ENCODE results near the gene STK10.

STK10 gene

DNA sequence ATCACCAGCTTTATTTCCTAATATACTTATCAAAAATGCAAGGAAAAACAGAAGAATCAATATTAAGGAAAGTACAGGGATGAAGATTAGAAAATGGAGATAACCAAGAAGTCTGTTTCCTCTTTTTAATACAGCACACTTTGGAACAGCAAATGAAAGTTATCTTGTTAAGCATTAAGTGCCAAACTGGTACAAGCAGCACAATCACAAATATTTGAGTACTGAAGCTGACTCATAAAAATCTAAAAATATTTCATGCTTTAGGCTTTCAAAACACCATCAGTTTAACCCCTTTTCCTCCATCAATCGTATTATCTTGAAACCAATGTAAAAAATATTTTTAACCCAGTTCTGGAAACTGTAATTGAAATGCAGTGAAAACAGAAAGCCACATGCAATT is 184.3 kb downstream of the STK10 start:
- Histone ChIP-seq H3K79me2 (ENCODE audit: insufficient read depth, low read length) (peaks cover 84% of the 10 kb centered on the region), H4K20me1 (ENCODE audit: insufficient read depth, low read length) (peaks cover 46% of the 10 kb centered on the region), H3K36me3 (ENCODE audit: insufficient read depth, low read length) (no peaks in the 10 kb centered on the region), H3K4me2 (ENCODE audit: insufficient read depth, low read length) (peak overlapping the region; percentile 67; the same call in 1 of the 2 replicates), H3K9me3 (ENCODE audit: insufficient read depth, low read length, severe bottlenecking) (no peaks in the 10 kb centered on the region), H2AFZ (ENCODE audit: low read depth, low read length) (no peak overlapping the region), H3K4me1 (ENCODE audit: insufficient read depth, low read length) (peaks cover 25% of the 10 kb centered on the region), H3K4me3 (ENCODE audit: low read depth in 1 of 2, low read length in 2 of 2) (no peak overlapping the region), H3K9ac (ENCODE audit: low read depth, low read length) (no peak overlapping the region), H3K27ac (ENCODE audit: low read length) (no peak overlapping the region), H3K27me3 (ENCODE audit: insufficient read depth, low read length, poor library complexity) (no peaks in the 10 kb centered on the region)
- no peak for DNase-seq
- ATAC-seq (ENCODE audit: insufficient read depth, low read depth) = no peak
- TF ChIP-seq CTCF (IDR thresholded peaks at IDR 0.05; ENCODE audit: borderline replicate concordance, extremely low read depth, low read length, poor library complexity, severe bottlenecking) = no peak
- no peak for TF ChIP-seq EZH2 (IDR thresholded peaks at IDR 0.05; ENCODE audit: borderline replicate concordance, low read depth, low read length, severe bottlenecking)

GRCh38 chr5:172002840-172003512 is 185.0 kb downstream of the STK10 start:
- ATAC-seq (ENCODE audit: insufficient read depth, low read depth) = no peak
- TF ChIP-seq CTCF (IDR thresholded peaks at IDR 0.05; ENCODE audit: borderline replicate concordance, extremely low read depth, low read length, poor library complexity, severe bottlenecking) (no peak), EZH2 (IDR thresholded peaks at IDR 0.05; ENCODE audit: borderline replicate concordance, low read depth, low read length, severe bottlenecking) (no peak)
- H3K9me3 ChIP-seq (ENCODE audit: insufficient read depth, low read length, severe bottlenecking) = no peaks in the 10 kb centered on the region
- no peaks in the 10 kb centered on the region for H3K27me3 ChIP-seq (ENCODE audit: insufficient read depth, low read length, poor library complexity)
- H3K4me1 ChIP-seq (ENCODE audit: insufficient read depth, low read length) = peaks cover 20% of the 10 kb centered on the region
- peaks cover 92% of the 10 kb centered on the region for H3K79me2 ChIP-seq (ENCODE audit: insufficient read depth, low read length)
- no peak overlapping the region for H3K9ac ChIP-seq (ENCODE audit: low read depth, low read length)
- no peak overlapping the region for H3K27ac ChIP-seq (ENCODE audit: low read length)
- no peak overlapping the region for H3K4me3 ChIP-seq (ENCODE audit: low read depth in 1 of 2, low read length in 2 of 2)
- no peak for DNase-seq
- peaks cover 46% of the 10 kb centered on the region for H4K20me1 ChIP-seq (ENCODE audit: insufficient read depth, low read length)
- H2AFZ ChIP-seq (ENCODE audit: low read depth, low read length) = no peak overlapping the region
- H3K4me2 ChIP-seq (ENCODE audit: insufficient read depth, low read length) = peak overlapping the region; percentile 67; the same call in 1 of the 2 replicates
- H3K36me3 ChIP-seq (ENCODE audit: insufficient read depth, low read length) = no peaks in the 10 kb centered on the region

- Histone ChIP-seq H4K20me1 (ENCODE audit: insufficient read depth, low read length) (peaks cover 46% of the 10 kb centered on the region), H2AFZ (ENCODE audit: low read depth, low read length) (no peak overlapping the region), H3K4me2 (ENCODE audit: insufficient read depth, low read length) (no peak overlapping the region), H3K36me3 (ENCODE audit: insufficient read depth, low read length) (no peaks in the 10 kb centered on the region), H3K4me3 (ENCODE audit: low read depth in 1 of 2, low read length in 2 of 2) (no peak overlapping the region), H3K27ac (ENCODE audit: low read length) (no peak overlapping the region), H3K27me3 (ENCODE audit: insufficient read depth, low read length, poor library complexity) (no peaks in the 10 kb centered on the region), H3K9ac (ENCODE audit: low read depth, low read length) (no peak overlapping the region), H3K4me1 (ENCODE audit: insufficient read depth, low read length) (peaks cover 13% of the 10 kb centered on the region), H3K79me2 (ENCODE audit: insufficient read depth, low read length) (peaks cover 95% of the 10 kb centered on the region), H3K9me3 (ENCODE audit: insufficient read depth, low read length, severe bottlenecking) (no peaks in the 10 kb centered on the region)
- TF ChIP-seq CTCF (IDR thresholded peaks at IDR 0.05; ENCODE audit: borderline replicate concordance, extremely low read depth, low read length, poor library complexity, severe bottlenecking) (peak; percentile 55), EZH2 (IDR thresholded peaks at IDR 0.05; ENCODE audit: borderline replicate concordance, low read depth, low read length, severe bottlenecking) (no peak)
- no peak for ATAC-seq (ENCODE audit: insufficient read depth, low read depth)
- no peak for DNase-seq
These were observed 185.7 kb downstream of the STK10 start for GRCh38 chr5:172002310-172002709.
